GM23338 (cell line): ENCODE measurements around the gene RNF150. TPM values are rescaled to one million over a fixed set of nuclear protein-coding genes. Genes with fewer than 3 reads are reported as not detected.

Experiments
- ATAC-seq: fragments of 200-7000 bp; cut with Tn5 transposase; 3 replicates; pipeline ENCODE4 v1.9.1; 2020
- DNase-seq: peaks from one replicate; pipeline ENCODE4 v3.0.0-alpha.2; 2015; ENCODE audit warnings: low spot score
- H2AFZ ChIP-seq: fragments of 200-600 bp; sonication (generic); 2 replicates; pipeline ENCODE4 v1.8.0; 2016; ENCODE audit warnings: antibody characterized with exemption, mild to moderate bottlenecking, moderate library complexity
- H3F3A ChIP-seq: fragments of 200-600 bp; sonication (generic); replicated peaks from 2 replicates; pipeline ENCODE4 v1.8.0; 2017; ENCODE audit warnings: antibody characterized with exemption, mixed run types, low read depth
- H3K27ac ChIP-seq: fragments of 200-600 bp; sonication (generic); 2 replicates; pipeline ENCODE4 v1.6.1; 2016; ENCODE audit warnings: low read depth
- H3K27me3 ChIP-seq: fragments of 200-600 bp; sonication (generic); 2 replicates; pipeline ENCODE4 v1.8.0; 2016; ENCODE audit warnings: mild to moderate bottlenecking, mixed run types, moderate library complexity; ENCODE audit not compliant: insufficient read depth
- H3K36me3 ChIP-seq: fragments of 200-600 bp; sonication (generic); 2 replicates; pipeline ENCODE4 v1.8.0; 2016; ENCODE audit warnings: mild to moderate bottlenecking; ENCODE audit not compliant: insufficient read depth
- H3K4me1 ChIP-seq: fragments of 200-600 bp; sonication (generic); 2 replicates; pipeline ENCODE4 v1.8.0; 2016; ENCODE audit warnings: mild to moderate bottlenecking, moderate library complexity; ENCODE audit not compliant: insufficient read depth
- H3K4me2 ChIP-seq: fragments of 200-600 bp; sonication (generic); 2 replicates; pipeline ENCODE4 v1.7.1; 2017; ENCODE audit warnings: mixed run types
- H3K4me3 ChIP-seq: fragments of 200-600 bp; sonication (generic); 2 replicates; pipeline ENCODE4 v1.6.1; 2016; ENCODE audit warnings: mixed run types
- H3K79me2 ChIP-seq: fragments of 200-600 bp; sonication (generic); replicated peaks from 2 replicates; pipeline ENCODE4 v1.8.0; 2017; ENCODE audit warnings: mild to moderate bottlenecking; ENCODE audit not compliant: insufficient read depth
- H3K9me2 ChIP-seq: fragments of 200-600 bp; sonication (generic); 2 replicates; pipeline ENCODE4 v1.8.0; 2017; ENCODE audit not compliant: insufficient read depth
- H4K20me1 ChIP-seq: fragments of 200-600 bp; sonication (generic); replicated peaks from 2 replicates; pipeline ENCODE4 v1.8.0; 2017; ENCODE audit warnings: mild to moderate bottlenecking; ENCODE audit not compliant: insufficient read depth
- H3K27ac Mint-ChIP-seq: 2 replicates; pipeline ENCODE4 v1.8.0; 2020; ENCODE audit warnings: inconsistent platforms, mild to moderate bottlenecking, moderate library complexity, mixed read lengths
- H3K27me3 Mint-ChIP-seq: 3 replicates; pipeline ENCODE4 v1.8.0; 2022; ENCODE audit warnings: low read depth, mild to moderate bottlenecking, moderate library complexity, mixed read lengths, inconsistent platforms; ENCODE audit not compliant: insufficient read depth, poor library complexity
- H3K36me3 Mint-ChIP-seq: 3 replicates; pipeline ENCODE4 v1.8.0; 2021; ENCODE audit warnings: low read depth, mild to moderate bottlenecking, inconsistent platforms, moderate library complexity, mixed read lengths
- H3K4me1 Mint-ChIP-seq: 3 replicates; pipeline ENCODE4 v1.8.0; 2020; ENCODE audit warnings: mild to moderate bottlenecking, inconsistent platforms, mixed read lengths
- H3K4me3 Mint-ChIP-seq: 3 replicates; pipeline ENCODE4 v1.8.0; 2021; ENCODE audit warnings: moderate library complexity, mild to moderate bottlenecking, inconsistent platforms, mixed read lengths
- H3K9me3 Mint-ChIP-seq: 3 replicates; pipeline ENCODE4 v1.8.0; 2020; ENCODE audit warnings: moderate library complexity, mild to moderate bottlenecking, inconsistent platforms, mixed read lengths
- CTCF ChIP-seq, 2 experiments: fragments of 200-600 bp in 1 of 2; sonication (generic) in 1 of 2; conservative IDR thresholded peaks; 2 replicates each; pipeline versions ENCODE4 v1.5.1 to v1.6.1; 2016 to 2017; ENCODE audit warnings: antibody characterized with exemption in 2 of 2, low read depth in 2 of 2, mild to moderate bottlenecking in 2 of 2, moderate library complexity in 1 of 2
- REST ChIP-seq: IDR thresholded peaks from one replicate; pipeline ENCODE4 v1.6.1; 2018; ENCODE audit warnings: antibody characterized with exemption; ENCODE audit not compliant: unreplicated experiment
- ZNF462 ChIP-seq: fragments of 250-450 bp; sonication (Bioruptor Pico); IDR thresholded peaks from 2 replicates; pipeline ENCODE4 v1.5.0; 2020; ENCODE audit warnings: mild to moderate bottlenecking, moderate library complexity
- polyA plus RNA-seq: library from polyadenylated mRNA; unstranded; fragments of >200 nt; fragmentation: Nextera tagmentation; extraction: Ambion mirVana; gene quantifications from 2 replicates; pipeline ENCODE4 v1.2.1, GENCODE V29; 2016
- total RNA-seq: library from RNA; depleted of rRNA; stranded (reverse); fragments of >200 nt; shearing (Covaris generic); gene quantifications from 2 replicates; pipeline ENCODE4 v1.2.3, GENCODE V29; 2014

Gene RNF150
- total and polyA plus RNA-seq, 2 experiments from 2014 or later: 1.3 to 6.1 TPM

- H2AFZ ChIP-seq: no peak overlapping the region
- Mint-ChIP-seq H3K9me3 (no peaks in the 10 kb centered on the region), H3K4me3 (no peak overlapping the region), H3K27me3 (peaks cover 8% of the 10 kb centered on the region), H3K36me3 (no peaks in the 10 kb centered on the region), H3K27ac (no peak overlapping the region), H3K4me1 (peaks cover under 1% of the 10 kb centered on the region; the same call in 2 of the 3 replicates)
- no peak overlapping the region for H3K4me3 ChIP-seq
- no peaks in the 10 kb centered on the region for H3K79me2 ChIP-seq
- H4K20me1 ChIP-seq: no peaks in the 10 kb centered on the region
- no peak overlapping the region for H3K4me2 ChIP-seq
- ATAC-seq (no peak), DNase-seq (no peak)
- H3K27ac ChIP-seq: no peak overlapping the region
- no peaks in the 10 kb centered on the region for H3K36me3 ChIP-seq
- no peaks in the 10 kb centered on the region for H3K9me2 ChIP-seq
- TF ChIP-seq ZNF462 (CRISPR knock-in tag) (no peak), REST (no peak), CTCF (conservative IDR thresholded peaks at IDR 0.05; ENCODE audit: low read depth in 2 of 2) (no peak)
- no peaks in the 10 kb centered on the region for H3K27me3 ChIP-seq
- H3F3A ChIP-seq: no peaks in the 10 kb centered on the region
- no peaks in the 10 kb centered on the region; the same call in 1 of the 2 replicates for H3K4me1 ChIP-seq
Measured at GRCh38 chr4:140930557-140930956, 202.7 kb downstream of the RNF150 start.
